Endothelial cell of umbilical vein (primary cell): ENCODE results near the gene TPST1. TPM values are rescaled to one million over a fixed set of nuclear protein-coding genes. Genes with fewer than 3 reads are reported as not detected.

Experiments
- BruUV-seq: library from RNA; stranded (reverse); fragments of 400-500 nt; replicated peaks from 2 replicates; lab custom pipeline; 2021; lab: Mats Ljungman, UMichigan
- CTCF ChIA-PET: fragments of 300-600, 350-600 bp; sonication (Branson Sonifier 250); formaldehyde crosslinking; loops from one replicate; lab custom pipeline; 2021; ENCODE audit warnings: antibody characterized with exemption, inconsistent platforms; lab: Charles Lee
- POLR2A ChIA-PET: fragments of 300-600, 350-600 bp; sonication (Branson Sonifier 250); formaldehyde crosslinking; loops from one replicate; lab custom pipeline; 2021; ENCODE audit warnings: antibody characterized with exemption, inconsistent platforms; lab: Charles Lee
- DNase-seq: peaks from one replicate; pipeline ENCODE4 v3.0.0-alpha.2; 2011; ENCODE audit warnings: low read depth, low spot score
- FAIRE-seq: peaks from 2 replicates; lab custom pipeline; 2011; peaks lifted over from hg19 to GRCh38; lab: Jason Lieb, UNC
- H2AFZ ChIP-seq: 2 replicates; pipeline ENCODE4 v1.6.0; 2012; ENCODE audit warnings: low read depth, low read length, control low read depth, inconsistent platforms
- H3K27ac ChIP-seq: 2 replicates; pipeline ENCODE4 v1.5.1; 2011; ENCODE audit warnings: low read depth, mild to moderate bottlenecking, control low read depth, low read length, moderate library complexity; ENCODE audit not compliant: insufficient read depth
- H3K27me3 ChIP-seq, 2 experiments: 2 replicates each; pipeline versions ENCODE4 v1.6.0 to v1.6.1; 2011; ENCODE audit warnings: low read length in 2 of 2, mixed read lengths in 1 of 2; ENCODE audit not compliant: control insufficient read depth in 2 of 2, insufficient read depth in 2 of 2
- H3K36me3 ChIP-seq, 2 experiments: 2 replicates in 1 of 2; 3 replicates in 1 of 2; pipeline ENCODE4 v1.5.1; 2011; ENCODE audit warnings: low read length in 2 of 2, mild to moderate bottlenecking in 1 of 2, moderate library complexity in 1 of 2; ENCODE audit not compliant: control insufficient read depth in 2 of 2, insufficient read depth in 2 of 2; ENCODE audit errors: extremely low read depth in 1 of 2
- H3K4me1 ChIP-seq: 3 replicates; pipeline ENCODE4 v1.5.1; 2011; ENCODE audit warnings: mild to moderate bottlenecking, low read length; ENCODE audit not compliant: control insufficient read depth, insufficient read depth; ENCODE audit errors: extremely low read depth
- H3K4me2 ChIP-seq: 2 replicates; pipeline ENCODE4 v1.6.1; 2011; ENCODE audit warnings: low read length, control low read depth, mixed read lengths; ENCODE audit not compliant: insufficient read depth
- H3K4me3 ChIP-seq, 3 experiments: fragments of 200-600 bp in 1 of 3; sonication (generic), shearing (Covaris generic) in 1 of 3; replicated peaks in 1 of 3; 2 replicates each; pipeline ENCODE4 v1.5.1; 2011 to 2016; ENCODE audit warnings: control low read depth in 3 of 3, low read length in 3 of 3, mild to moderate bottlenecking in 2 of 3, inconsistent platforms in 1 of 3, low read depth in 1 of 3, moderate library complexity in 1 of 3; ENCODE audit not compliant: insufficient read depth in 1 of 3
- H3K79me2 ChIP-seq: 2 replicates; pipeline ENCODE4 v1.6.0; 2012; ENCODE audit warnings: low read length, inconsistent platforms; ENCODE audit not compliant: control insufficient read depth, insufficient read depth
- H3K9ac ChIP-seq: replicated peaks from 2 replicates; pipeline ENCODE3; 2011; ENCODE audit warnings: low read length, control low read depth; ENCODE audit not compliant: insufficient read depth; ENCODE audit errors: extremely low read depth
- H3K9me1 ChIP-seq: replicated peaks from 3 replicates; pipeline ENCODE4 v1.6.0; 2011; ENCODE audit warnings: mild to moderate bottlenecking, low read length; ENCODE audit not compliant: control insufficient read depth, insufficient read depth; ENCODE audit errors: extremely low read depth
- H3K9me3 ChIP-seq: replicated peaks from 2 replicates; pipeline ENCODE4 v1.5.1; 2012; ENCODE audit warnings: low read length, inconsistent platforms; ENCODE audit not compliant: control insufficient read depth, insufficient read depth
- H4K20me1 ChIP-seq: replicated peaks from 2 replicates; pipeline ENCODE3; 2011; ENCODE audit warnings: mild to moderate bottlenecking, low read length; ENCODE audit not compliant: control insufficient read depth, insufficient read depth; ENCODE audit errors: extremely low read depth
- EZH2 ChIP-seq: IDR thresholded peaks from 2 replicates; pipeline ENCODE4 v1.6.1; 2012; ENCODE audit warnings: borderline replicate concordance, low read depth, mild to moderate bottlenecking, moderate library complexity, low read length, inconsistent platforms; ENCODE audit not compliant: severe bottlenecking
- FOS ChIP-seq: IDR thresholded peaks from 2 replicates; pipeline ENCODE4 v1.6.1; 2011; ENCODE audit warnings: mild to moderate bottlenecking, low read length, moderate library complexity, borderline replicate concordance; ENCODE audit not compliant: insufficient read depth
- GATA2 ChIP-seq: IDR thresholded peaks from 2 replicates; pipeline ENCODE4 v1.7.0; 2011; ENCODE audit warnings: low read depth, mild to moderate bottlenecking, moderate library complexity, mixed read lengths, low read length; ENCODE audit not compliant: insufficient read length, insufficient read depth
- JUN ChIP-seq: IDR thresholded peaks from 2 replicates; pipeline ENCODE4 v1.6.1; 2011; ENCODE audit warnings: borderline replicate concordance, low read depth; ENCODE audit not compliant: insufficient read length, insufficient read depth
- MYC ChIP-seq: IDR thresholded peaks from one replicate; pipeline ENCODE4 v1.6.1; 2011; ENCODE audit warnings: mild to moderate bottlenecking, low read depth, low read length
- POLR2A ChIP-seq: IDR thresholded peaks from 2 replicates; pipeline ENCODE4 v1.6.1; 2012; ENCODE audit warnings: low read depth, mild to moderate bottlenecking, control low read depth, low read length
- POLR2AphosphoS5 ChIP-seq: IDR thresholded peaks from 2 replicates; pipeline ENCODE4 v1.6.1; 2012; ENCODE audit warnings: low read depth, mild to moderate bottlenecking, control low read depth, low read length, moderate library complexity; ENCODE audit not compliant: insufficient read depth
- dilution Hi-C: fragments of 300-500 bp; cut with MboI; formaldehyde crosslinking; loops from one replicate; pipeline ENCODE4 v1.15.0; 2019; ENCODE audit warnings: low sequenced_read_pairs; ENCODE audit not compliant: extremely low pct_ligation_motif_present
- intact Hi-C: fragments of 100-400 bp; cut with micrococcal nuclease; formaldehyde crosslinking; loops from one replicate; pipeline ENCODE4 v1.10.0; 2022
- polyA plus RNA-seq, 4 experiments: library from polyadenylated mRNA; depleted of rRNA in 3 of 4; stranded (reverse) in 3 of 4; unstranded in 1 of 4; fragments of >200 nt; gene quantifications; 2 replicates each; pipeline versions ENCODE4 v1.2.1 to v1.2.3, GENCODE V29; 2011 to 2012; ENCODE audit warnings: missing spikeins in 1 of 4
- total RNA-seq: library from RNA; stranded (reverse); gene quantifications from 2 replicates; pipeline ENCODE4 v1.2.3, GENCODE V29; 2021
- TF ChIP-seq, protein P1 (sequence below): IDR thresholded peaks from 2 replicates; pipeline ENCODE4 v1.6.1; 2011; ENCODE audit not compliant: insufficient read depth, insufficient read length
- TF ChIP-seq, protein P2 (sequence below), 2 donors: IDR thresholded peaks; 1 replicate in 1 of 2; 2 replicates in 1 of 2; pipeline ENCODE4 v1.5.1; 2011; ENCODE audit warnings: low read length in 2 of 2, mild to moderate bottlenecking in 2 of 2, moderate library complexity in 2 of 2, control low read depth in 1 of 2, inconsistent platforms in 1 of 2, low read depth in 1 of 2; ENCODE audit not compliant: insufficient read depth in 1 of 2; ENCODE audit errors: extremely low read depth in 1 of 2

The TPST1 gene
- total and polyA plus RNA-seq, 2 donors (not counting 3 experiments of a cell fraction or from before 2014, with no cell fraction given), result 18.7 to 21.0 TPM

DNA sequence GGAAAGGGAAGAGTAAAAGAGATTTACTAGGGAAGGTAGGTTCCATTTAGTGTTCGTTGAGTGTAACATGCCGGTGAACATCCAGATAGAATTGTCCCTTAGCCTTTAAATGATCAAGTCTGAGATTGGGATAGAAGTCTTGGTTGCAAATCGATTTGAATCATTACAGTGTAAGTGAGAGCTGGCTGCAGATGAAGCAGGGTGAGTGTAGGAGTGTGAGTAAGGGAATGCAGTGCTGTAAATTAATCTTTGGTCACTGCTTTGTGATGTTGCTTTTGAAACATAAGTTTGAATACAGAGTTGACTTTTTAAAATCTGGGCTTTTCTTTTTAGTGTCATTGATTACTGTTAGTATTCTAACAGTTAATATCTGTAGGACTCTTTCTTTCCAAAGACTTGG, 16.3 kb downstream of the TPST1 start:
- no peak for TF ChIP-seq GATA2
- TF ChIP-seq FOS, result no peak
- TF ChIP-seq POLR2A, result no peak
- TF ChIP-seq EZH2, result no peak
- TF ChIP-seq, protein P1, sequence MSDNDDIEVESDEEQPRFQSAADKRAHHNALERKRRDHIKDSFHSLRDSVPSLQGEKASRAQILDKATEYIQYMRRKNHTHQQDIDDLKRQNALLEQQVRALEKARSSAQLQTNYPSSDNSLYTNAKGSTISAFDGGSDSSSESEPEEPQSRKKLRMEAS, result no peak
- no peak for TF ChIP-seq JUN
- TF ChIP-seq, protein P2, sequence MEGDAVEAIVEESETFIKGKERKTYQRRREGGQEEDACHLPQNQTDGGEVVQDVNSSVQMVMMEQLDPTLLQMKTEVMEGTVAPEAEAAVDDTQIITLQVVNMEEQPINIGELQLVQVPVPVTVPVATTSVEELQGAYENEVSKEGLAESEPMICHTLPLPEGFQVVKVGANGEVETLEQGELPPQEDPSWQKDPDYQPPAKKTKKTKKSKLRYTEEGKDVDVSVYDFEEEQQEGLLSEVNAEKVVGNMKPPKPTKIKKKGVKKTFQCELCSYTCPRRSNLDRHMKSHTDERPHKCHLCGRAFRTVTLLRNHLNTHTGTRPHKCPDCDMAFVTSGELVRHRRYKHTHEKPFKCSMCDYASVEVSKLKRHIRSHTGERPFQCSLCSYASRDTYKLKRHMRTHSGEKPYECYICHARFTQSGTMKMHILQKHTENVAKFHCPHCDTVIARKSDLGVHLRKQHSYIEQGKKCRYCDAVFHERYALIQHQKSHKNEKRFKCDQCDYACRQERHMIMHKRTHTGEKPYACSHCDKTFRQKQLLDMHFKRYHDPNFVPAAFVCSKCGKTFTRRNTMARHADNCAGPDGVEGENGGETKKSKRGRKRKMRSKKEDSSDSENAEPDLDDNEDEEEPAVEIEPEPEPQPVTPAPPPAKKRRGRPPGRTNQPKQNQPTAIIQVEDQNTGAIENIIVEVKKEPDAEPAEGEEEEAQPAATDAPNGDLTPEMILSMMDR (IDR thresholded peaks at IDR 0.05; ENCODE audit: extremely low read depth in 1 of 2, insufficient read depth in 1 of 2, low read depth in 1 of 2, low read length in 2 of 2), result no peak
- no peak for TF ChIP-seq POLR2AphosphoS5
- no peak for TF ChIP-seq MYC
- CTCF ChIA-PET, result interaction anchor here (1.6 kb wide), 1 partner anchor 25 kb away, joined by 4 read pairs; no protein-coding TSS in a partner anchor
- POLR2A ChIA-PET, result interaction anchor here (0.5 kb wide), 1 partner anchor 26 kb away, joined by 5 read pairs; no protein-coding TSS in a partner anchor
- Histone ChIP-seq H3K27ac (no peak overlapping the region), H3K79me2 (peaks cover 12% of the 10 kb centered on the region), H3K4me3 (no peak overlapping the region), H3K4me2 (no peak overlapping the region), H3K9ac (no peak overlapping the region), H2AFZ (no peak overlapping the region), H3K9me1 (no peaks in the 10 kb centered on the region), H3K9me3 (no peaks in the 10 kb centered on the region), H4K20me1 (no peaks in the 10 kb centered on the region), H3K36me3 (no peaks in the 10 kb centered on the region), H3K4me1 (no peaks in the 10 kb centered on the region), H3K27me3 (no peaks in the 10 kb centered on the region)
- FAIRE-seq (no peak), DNase-seq (no peak)
- intact Hi-C loops (no loop called here), dilution Hi-C loops (no loop called here)
- BruUV-seq, result no TSS peak
